ENCODE measurements around the gene SAMD8.

GRCh38 chr10:75089634-75090033 is 21.8 kb upstream of the SAMD8 start:
- TF ChIP-seq POLR2AphosphoS5 (IDR thresholded peaks at IDR 0.05; ENCODE audit: low read depth, low read length), result no peak
- no peak for TF ChIP-seq CTCF (IDR thresholded peaks at IDR 0.05)
- TF ChIP-seq SIN3A (IDR thresholded peaks at IDR 0.05; ENCODE audit: borderline replicate concordance, insufficient read depth, low read depth, low read length), result no peak
- no peak for TF ChIP-seq REST (IDR thresholded peaks at IDR 0.05; ENCODE audit: insufficient read depth in 1 of 2, low read depth in 2 of 2, low read length in 1 of 2)
- no peak for TF ChIP-seq TCF7L2 (IDR thresholded peaks at IDR 0.05; ENCODE audit: low read depth, low read length)

All from Panc1 (cell line).